Activated CD4-positive, alpha-beta memory T cell treated with anti-CD3 and anti-CD28 coated beads, Interleukin-2, amount 10 ng/mL, durations not matched to agents 7 days and 5 days (primary cell): ENCODE results near the gene BSPRY. TPM values are rescaled to one million over a fixed set of nuclear protein-coding genes. Genes with fewer than 3 reads are reported as not detected.
"Not testable (repeated sequence)": the region's sequence is repeated elsewhere in the genome, so short reads cannot be mapped to it uniquely, and the experiment has no call there.

Experiments used
- CTCF ChIA-PET: fragments of 350-600 bp; sonication (Branson Sonifier 250); formaldehyde crosslinking; loops from one replicate; lab custom pipeline; 2021; ENCODE audit warnings: antibody characterized with exemption, inconsistent platforms; lab: Charles Lee
- POLR2A ChIA-PET: fragments of 350-600 bp; sonication (Branson Sonifier 250); formaldehyde crosslinking; loops from one replicate; lab custom pipeline; 2021; ENCODE audit warnings: antibody characterized with exemption; lab: Charles Lee
- DNase-seq: peaks from one replicate; pipeline ENCODE4 v3.0.0-alpha.2; 2020
- H3K27ac Mint-ChIP-seq: one replicate; pipeline ENCODE4 v1.8.0; 2021; ENCODE audit warnings: mild to moderate bottlenecking, mixed read lengths
- H3K27me3 Mint-ChIP-seq: one replicate; pipeline ENCODE4 v1.8.0; 2021; ENCODE audit warnings: mixed read lengths
- H3K36me3 Mint-ChIP-seq: one replicate; pipeline ENCODE4 v1.8.0; 2021; ENCODE audit warnings: low read depth, mixed read lengths
- H3K4me1 Mint-ChIP-seq: one replicate; pipeline ENCODE4 v1.8.0; 2021; ENCODE audit warnings: mixed read lengths
- H3K4me3 Mint-ChIP-seq: one replicate; pipeline ENCODE4 v1.8.0; 2021; ENCODE audit warnings: mild to moderate bottlenecking, mixed read lengths
- H3K9me3 Mint-ChIP-seq: one replicate; pipeline ENCODE4 v1.8.0; 2021; ENCODE audit warnings: mixed read lengths
- total RNA-seq, 2 experiments: library from RNA; stranded (reverse); gene quantifications; one replicate each; pipeline ENCODE4 v1.2.3, GENCODE V29; 2021

BSPRY gene
- total RNA-seq, 2 experiments from 2014 or later = 7.1 to 7.3 TPM

DNA sequence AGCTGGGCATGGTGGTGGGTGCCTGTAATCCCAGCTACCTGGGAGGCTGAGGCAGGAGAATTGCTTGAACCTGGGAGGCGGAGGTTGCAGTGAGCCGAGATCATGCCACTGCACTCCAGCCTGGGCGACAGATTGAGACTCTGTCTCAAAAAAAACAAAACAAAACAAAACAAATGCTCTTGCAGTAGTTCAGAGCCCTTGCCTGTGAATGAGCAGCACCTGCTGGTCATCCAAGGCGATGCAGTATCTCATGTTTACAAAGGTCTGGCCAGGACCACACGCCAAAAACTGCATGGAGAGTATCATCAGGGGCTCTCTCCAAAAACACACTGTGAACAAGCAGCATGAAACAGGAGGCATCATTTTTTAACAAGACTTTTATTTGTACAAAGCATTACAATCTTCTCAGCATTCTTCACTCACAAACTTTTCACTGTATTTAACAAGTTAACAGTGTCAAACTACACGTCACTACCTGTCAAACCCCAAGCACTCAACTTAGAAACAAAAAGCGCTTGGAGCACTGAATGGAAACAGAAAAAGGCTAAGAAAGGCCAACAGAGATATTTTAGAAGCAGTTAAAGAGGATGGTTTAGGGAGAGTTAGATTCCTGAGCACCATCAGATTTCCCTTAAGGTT lies 57.7 kb downstream of the BSPRY start:
- H3K27me3 Mint-ChIP-seq, H3K9me3 Mint-ChIP-seq: not testable (repeated sequence)
- H3K4me3 Mint-ChIP-seq = peak overlapping the region; percentile 40
- peak; percentile 71 for DNase-seq
- ChIA-PET POLR2A (interaction anchor here (0.8 to 1.8 kb wide), 2 partner anchors 132 to 188 kb away, joined by 3 to 7 read pairs; partner anchors contain the start of genes CDC26 and PRPF4), CTCF (interaction anchor here (0.8 to 4.0 kb wide), 5 partner anchors 9 to 251 kb away, joined by 3 to 32 read pairs (median 4); partner anchors contain the start of genes CDC26 and PRPF4)
- H3K36me3 Mint-ChIP-seq = peaks cover 37% of the 10 kb centered on the region
- H3K4me1 Mint-ChIP-seq = peaks cover 37% of the 10 kb centered on the region
- peak overlapping the region; percentile 77 for H3K27ac Mint-ChIP-seq

GRCh38 chr9:113409481-113409880 lies 60.1 kb downstream of the BSPRY start:
- ChIA-PET POLR2A (interaction anchor here (0.9 to 4.3 kb wide), 16 partner anchors 10 to 258 kb away, joined by 3 to 56 read pairs (median 13); partner anchors contain the start of genes ALAD, BSPRY, CDC26 and FKBP15), CTCF (interaction anchor here (0.6 to 4.5 kb wide), 20 partner anchors 8 to 994 kb away, joined by 3 to 41 read pairs (median 4); partner anchors contain the start of genes ALAD, CDC26, FKBP15 and PRPF4)
- Mint-ChIP-seq H3K4me1 (peaks cover 37% of the 10 kb centered on the region), H3K4me3 (peak overlapping the region; percentile 98), H3K36me3 (peaks cover 37% of the 10 kb centered on the region), H3K27me3 (no peaks in the 10 kb centered on the region), H3K9me3 (no peaks in the 10 kb centered on the region), H3K27ac (peak overlapping the region; percentile 99)
- no peak for DNase-seq

GRCh38 chr9:113409883-113410206 lies 60.5 kb downstream of the BSPRY start:
- Mint-ChIP-seq H3K27ac (peak overlapping the region; percentile 99), H3K4me3 (peak overlapping the region; percentile 98), H3K36me3 (peaks cover 37% of the 10 kb centered on the region), H3K9me3 (no peaks in the 10 kb centered on the region), H3K27me3 (no peaks in the 10 kb centered on the region), H3K4me1 (peaks cover 37% of the 10 kb centered on the region)
- ChIA-PET POLR2A (interaction anchor here (0.7 to 4.3 kb wide), 21 partner anchors 9 to 1926 kb away, joined by 3 to 56 read pairs (median 6); partner anchors contain the start of genes ALAD, BSPRY, CDC26 and ECPAS), CTCF (interaction anchor here (0.6 to 4.5 kb wide), 23 partner anchors 8 to 994 kb away, joined by 3 to 41 read pairs (median 4); partner anchors contain the start of genes ALAD, CDC26, FKBP15 and PRPF4)
- no peak for DNase-seq

DNA sequence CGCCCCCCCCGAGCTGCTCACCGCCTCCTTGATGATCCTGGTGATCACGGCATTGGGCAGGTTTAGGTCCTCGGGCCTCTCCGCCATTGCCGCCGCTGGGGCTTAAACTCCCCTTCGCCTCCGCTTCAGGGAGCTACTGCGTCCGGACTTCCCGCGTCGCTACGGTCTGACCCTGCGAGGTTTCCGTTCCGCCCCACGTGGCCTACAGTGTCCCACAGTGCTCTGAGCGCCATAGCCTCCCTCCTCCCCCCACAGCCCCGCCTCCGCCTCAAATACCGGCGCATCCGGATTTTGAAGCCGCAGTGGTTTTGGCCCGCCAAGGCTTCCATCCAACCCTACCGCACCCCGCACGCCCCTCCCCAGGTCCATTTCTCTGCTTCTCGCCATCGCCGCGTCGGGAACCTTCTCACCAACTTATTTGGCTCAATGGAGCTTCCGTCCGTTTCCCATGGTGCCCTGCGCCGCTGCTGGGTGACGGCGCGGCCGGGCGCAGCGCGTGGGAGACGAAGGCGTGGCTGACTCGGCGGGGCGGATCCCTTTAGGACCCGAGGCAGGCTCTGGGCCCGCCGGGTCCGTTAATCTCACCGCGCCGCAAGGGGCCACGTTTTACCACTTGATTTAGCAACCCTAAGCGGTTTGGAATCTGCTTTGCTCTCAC lies 61.0 kb downstream of the BSPRY start, which contains the start of the genes C9orf43 and POLE3:
C9orf43 (plus strand) TSS at position 541 of the 658 bp plus-strand sequence. CDS start 2,747 bp downstream, outside the sequence.
POLE3 (minus strand) TSS at position 469 of the 658 bp plus-strand sequence; CDS start at position 87, 382 bp downstream.
- peak within 1 kb of the TSS; percentile 99 for H3K27ac Mint-ChIP-seq
- peaks cover 37% of the 10 kb centered on the region for H3K36me3 Mint-ChIP-seq
- POLR2A ChIA-PET = interaction anchor here (0.6 to 4.3 kb wide), 24 partner anchors 9 to 1927 kb away, joined by 3 to 56 read pairs (median 6); partner anchors contain the start of genes ALAD, BSPRY, CDC26 and ECPAS
- no peaks in the 10 kb centered on the region for H3K9me3 Mint-ChIP-seq
- peak; percentile 95 for DNase-seq
- peak within 1 kb of the TSS; percentile 98 for H3K4me3 Mint-ChIP-seq
- CTCF ChIA-PET = interaction anchor here (0.6 to 4.5 kb wide), 23 partner anchors 9 to 995 kb away, joined by 3 to 41 read pairs (median 4); partner anchors contain the start of genes ALAD, CDC26, FKBP15 and HDHD3
- H3K4me1 Mint-ChIP-seq = peaks cover 37% of the 10 kb centered on the region
- H3K27me3 Mint-ChIP-seq = no peaks in the 10 kb centered on the region

DNA sequence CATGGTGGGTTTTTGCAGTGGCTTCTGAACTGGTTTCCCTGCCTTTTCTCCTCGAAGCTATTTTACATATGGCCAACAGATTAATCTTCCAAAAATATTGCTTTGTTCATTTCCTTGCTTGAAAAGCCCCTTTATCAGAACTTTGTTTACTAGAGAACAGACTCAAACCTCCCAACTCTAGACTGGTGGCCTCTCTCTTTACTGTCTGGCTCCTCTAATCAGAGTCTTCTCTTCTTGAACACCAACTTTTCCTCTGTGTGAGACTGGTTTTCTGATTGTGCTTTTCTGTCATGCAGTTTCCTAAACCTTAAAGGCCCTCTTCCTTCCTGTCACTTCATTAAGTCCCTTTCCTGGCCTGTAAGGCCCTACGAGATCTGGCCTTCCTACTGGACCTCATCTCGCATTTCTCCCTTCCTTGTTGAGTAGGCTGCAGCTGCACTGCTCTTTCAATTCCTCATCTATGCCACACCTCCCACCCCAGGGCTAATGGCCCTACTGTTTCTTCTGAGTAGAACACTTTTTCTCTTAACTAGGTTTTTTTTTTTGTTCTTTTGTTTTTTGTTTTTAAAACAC lies 66.9 kb downstream of the BSPRY start:
- POLR2A ChIA-PET = no interaction called here
- DNase-seq = no peak
- no peaks in the 10 kb centered on the region for H3K9me3 Mint-ChIP-seq

GRCh38 chr9:113417370-113417769 lies 68.0 kb downstream of the BSPRY start:
- H3K27me3 Mint-ChIP-seq = no peaks in the 10 kb centered on the region
- H3K9me3 Mint-ChIP-seq = no peaks in the 10 kb centered on the region
- DNase-seq = no peak
- no peak overlapping the region for H3K4me3 Mint-ChIP-seq
- CTCF ChIA-PET = interaction anchor here (1.0 kb wide), 1 partner anchor 173 kb away, joined by 3 read pairs; no protein-coding TSS in a partner anchor
- no peaks in the 10 kb centered on the region for H3K4me1 Mint-ChIP-seq
- POLR2A ChIA-PET = no interaction called here
- no peaks in the 10 kb centered on the region for H3K36me3 Mint-ChIP-seq
- no peak overlapping the region for H3K27ac Mint-ChIP-seq

More for the DNA sequence above, 66.9 kb downstream of the BSPRY start:
- peaks cover 3% of the 10 kb centered on the region for H3K4me1 Mint-ChIP-seq
- no peaks in the 10 kb centered on the region for H3K36me3 Mint-ChIP-seq
- CTCF ChIA-PET = no interaction called here
- H3K4me3 Mint-ChIP-seq = no peak overlapping the region
- no peak overlapping the region for H3K27ac Mint-ChIP-seq
- no peaks in the 10 kb centered on the region for H3K27me3 Mint-ChIP-seq

Other genes with a start within 250 kb of the BSPRY start
- gene SLC31A2, start 198.5 kb upstream of the BSPRY start, total RNA-seq = 1 to 10 TPM; 3.6 TPM
- gene FKBP15, start 128.3 kb upstream of the BSPRY start, total RNA-seq = 10 to 100 TPM; 34.9 to 38.2 TPM
- gene SLC31A1, start 128.0 kb upstream of the BSPRY start, total RNA-seq = 10 to 100 TPM in 1 of 2 experiments, 1 to 10 TPM in 1; 9.2 to 10.0 TPM
- gene CDC26, start 74.0 kb upstream of the BSPRY start, total RNA-seq = 10 to 100 TPM; 34.3 to 38.5 TPM
- gene PRPF4, start 73.9 kb upstream of the BSPRY start, total RNA-seq = 10 to 100 TPM; 27.7 to 28.2 TPM
- under 1 TPM; 0.23 to 0.40 TPM for gene RNF183, start 46.2 kb upstream of the BSPRY start, total RNA-seq
- 1 to 10 TPM in 1 of 2 experiments, under 1 TPM in 1; 0.85 to 1.4 TPM for gene WDR31, start 9.3 kb upstream of the BSPRY start, total RNA-seq
- gene HDHD3, start 27.4 kb downstream of the BSPRY start, total RNA-seq = 10 to 100 TPM; 16.1 to 16.5 TPM
- gene ALAD, start 51.7 kb downstream of the BSPRY start, total RNA-seq = 10 to 100 TPM; 25.1 to 29.0 TPM
- 10 to 100 TPM; 52.5 to 55.8 TPM for gene POLE3, start 61.1 kb downstream of the BSPRY start, total RNA-seq
- under 1 TPM; 0.40 TPM for gene C9orf43, start 61.2 kb downstream of the BSPRY start, total RNA-seq
- gene RGS3, start 114.2 kb downstream of the BSPRY start, total RNA-seq = 10 to 100 TPM; 22.7 to 24.0 TPM